IPS-15b (cell line): Measurements from ENCODE around the gene CLEC12A.

Source experiments
- H3K27me3 ChIP-seq: one replicate; pipeline ENCODE4 v1.6.1; 2013; ENCODE audit warnings: low read length; ENCODE audit not compliant: control insufficient read depth, insufficient read depth
- H3K36me3 ChIP-seq: one replicate; pipeline ENCODE4 v1.6.1; 2013; ENCODE audit warnings: low read length; ENCODE audit not compliant: control insufficient read depth, insufficient read depth
- H3K4me1 ChIP-seq: one replicate; pipeline ENCODE4 v1.6.1; 2013; ENCODE audit warnings: mild to moderate bottlenecking, low read length; ENCODE audit not compliant: control insufficient read depth, insufficient read depth
- H3K4me3 ChIP-seq: one replicate; pipeline ENCODE4 v1.5.1; 2013; ENCODE audit warnings: low read depth, low read length
- H3K9ac ChIP-seq: one replicate; pipeline ENCODE4 v1.6.1; 2013; ENCODE audit warnings: low read depth, mild to moderate bottlenecking, low read length
- H3K9me3 ChIP-seq: one replicate; pipeline ENCODE4 v1.6.1; 2013; ENCODE audit warnings: mild to moderate bottlenecking, low read length; ENCODE audit not compliant: control insufficient read depth, insufficient read depth

Gene CLEC12A

GRCh38 chr12:9971181-9971580 is at the start of gene CLEC12A:
CLEC12A (plus strand) TSS chr12:9971409; CDS start chr12:9971597, 188 bp downstream.
- no peaks in the 10 kb centered on the region for H3K4me1 ChIP-seq
- H3K4me3 ChIP-seq: no peak within 1 kb of the TSS
- no peaks in the 10 kb centered on the region for H3K36me3 ChIP-seq
- no peaks in the 10 kb centered on the region for H3K27me3 ChIP-seq
- no peak within 1 kb of the TSS for H3K9ac ChIP-seq
- peaks cover 6% of the 10 kb centered on the region for H3K9me3 ChIP-seq

- H3K4me3 ChIP-seq: no peak overlapping the region
- H3K9ac ChIP-seq: no peak overlapping the region
- H3K36me3 ChIP-seq: no peaks in the 10 kb centered on the region
- H3K27me3 ChIP-seq: no peaks in the 10 kb centered on the region
- H3K4me1 ChIP-seq: no peaks in the 10 kb centered on the region
- no peaks in the 10 kb centered on the region for H3K9me3 ChIP-seq
Measured at GRCh38 chr12:9922429-9922828, 48.8 kb upstream of the CLEC12A start.

GRCh38 chr12:9925705-9926393 is 45.4 kb upstream of the CLEC12A start:
- Histone ChIP-seq H3K4me3 (no peak overlapping the region), H3K27me3 (no peaks in the 10 kb centered on the region), H3K9ac (no peak overlapping the region), H3K36me3 (no peaks in the 10 kb centered on the region), H3K4me1 (no peaks in the 10 kb centered on the region), H3K9me3 (no peaks in the 10 kb centered on the region)

GRCh38 chr12:9926876-9927275 is 44.3 kb upstream of the CLEC12A start:
- Histone ChIP-seq H3K4me1 (no peaks in the 10 kb centered on the region), H3K9ac (no peak overlapping the region), H3K4me3 (no peak overlapping the region), H3K36me3 (no peaks in the 10 kb centered on the region), H3K27me3 (no peaks in the 10 kb centered on the region), H3K9me3 (no peaks in the 10 kb centered on the region)

GRCh38 chr12:9928607-9929006 is 42.6 kb upstream of the CLEC12A start:
- Histone ChIP-seq H3K9ac (no peak overlapping the region), H3K4me3 (no peak overlapping the region), H3K9me3 (no peaks in the 10 kb centered on the region), H3K4me1 (no peaks in the 10 kb centered on the region), H3K36me3 (no peaks in the 10 kb centered on the region), H3K27me3 (no peaks in the 10 kb centered on the region)

GRCh38 chr12:9931245-9931644 is 40.0 kb upstream of the CLEC12A start:
- no peak overlapping the region for H3K9ac ChIP-seq
- no peak overlapping the region for H3K4me3 ChIP-seq
- H3K9me3 ChIP-seq: no peaks in the 10 kb centered on the region
- H3K36me3 ChIP-seq: no peaks in the 10 kb centered on the region
- no peaks in the 10 kb centered on the region for H3K27me3 ChIP-seq
- no peaks in the 10 kb centered on the region for H3K4me1 ChIP-seq

GRCh38 chr12:9932270-9932669 is 38.9 kb upstream of the CLEC12A start, which contains the start of gene CLEC2A:
CLEC2A (minus strand) TSS chr12:9932370; CDS start chr12:9932329, 41 bp downstream.
- no peak within 1 kb of the TSS for H3K9ac ChIP-seq
- no peaks in the 10 kb centered on the region for H3K36me3 ChIP-seq
- H3K4me3 ChIP-seq: no peak within 1 kb of the TSS
- H3K27me3 ChIP-seq: no peaks in the 10 kb centered on the region
- no peaks in the 10 kb centered on the region for H3K4me1 ChIP-seq
- no peaks in the 10 kb centered on the region for H3K9me3 ChIP-seq

GRCh38 chr12:9933958-9934357 is 37.3 kb upstream of the CLEC12A start:
- H3K9ac ChIP-seq: no peak overlapping the region
- H3K27me3 ChIP-seq: no peaks in the 10 kb centered on the region
- H3K4me3 ChIP-seq: no peak overlapping the region
- H3K4me1 ChIP-seq: no peaks in the 10 kb centered on the region
- no peaks in the 10 kb centered on the region for H3K36me3 ChIP-seq
- no peaks in the 10 kb centered on the region for H3K9me3 ChIP-seq

GRCh38 chr12:9935026-9935425 is 36.2 kb upstream of the CLEC12A start:
- Histone ChIP-seq H3K9me3 (no peaks in the 10 kb centered on the region), H3K36me3 (no peaks in the 10 kb centered on the region), H3K4me1 (no peaks in the 10 kb centered on the region), H3K27me3 (no peaks in the 10 kb centered on the region), H3K4me3 (no peak overlapping the region), H3K9ac (no peak overlapping the region)

- H3K9me3 ChIP-seq: no peaks in the 10 kb centered on the region
- no peaks in the 10 kb centered on the region for H3K36me3 ChIP-seq
- no peak overlapping the region for H3K4me3 ChIP-seq
- no peaks in the 10 kb centered on the region for H3K27me3 ChIP-seq
- H3K4me1 ChIP-seq: no peaks in the 10 kb centered on the region
- no peak overlapping the region for H3K9ac ChIP-seq
Measured at GRCh38 chr12:9936591-9936990, 34.6 kb upstream of the CLEC12A start.

- Histone ChIP-seq H3K36me3 (no peaks in the 10 kb centered on the region), H3K9me3 (no peaks in the 10 kb centered on the region), H3K9ac (no peak overlapping the region), H3K4me3 (no peak overlapping the region), H3K4me1 (no peaks in the 10 kb centered on the region), H3K27me3 (no peaks in the 10 kb centered on the region)
Measured at GRCh38 chr12:9940375-9940774, 30.8 kb upstream of the CLEC12A start.

- Histone ChIP-seq H3K27me3 (no peaks in the 10 kb centered on the region), H3K36me3 (no peaks in the 10 kb centered on the region), H3K9me3 (no peaks in the 10 kb centered on the region), H3K9ac (no peak overlapping the region), H3K4me3 (no peak overlapping the region), H3K4me1 (no peaks in the 10 kb centered on the region)
Measured at GRCh38 chr12:9941838-9942237, 29.4 kb upstream of the CLEC12A start.
